Upper lobe of left lung (tissue), 4 donors: Measurements from ENCODE around the gene ERVV-1.

Experiments used
- EP300 ChIP-seq, 4 donors: sonication (generic); formaldehyde crosslinking; IDR thresholded peaks; one replicate each; pipeline ENCODE4 v1.5.1; 2017; ENCODE audit warnings: antibody characterized with exemption in 4 of 4, control low read depth in 2 of 4
- POLR2A ChIP-seq, 4 donors: fragments of 450-650 bp; IDR thresholded peaks; one replicate each; pipeline ENCODE4 v1.5.1; 2016 to 2017; ENCODE audit warnings: antibody characterized with exemption in 4 of 4, mild to moderate bottlenecking in 2 of 4
- POLR2AphosphoS5 ChIP-seq, 2 donors: sonication (generic); formaldehyde crosslinking; IDR thresholded peaks; one replicate each; pipeline ENCODE4 v1.5.1; 2017; ENCODE audit warnings: antibody characterized with exemption in 2 of 2
- TF ChIP-seq, protein P1 (sequence below), 6 experiments: fragments of 450-650 bp in 4 of 6; fragments of 200-600 bp in 2 of 6; sonication (generic) in 2 of 6; IDR thresholded peaks; one replicate each; pipeline ENCODE4 v1.5.1; 2016 to 2019; ENCODE audit warnings: antibody characterized with exemption in 6 of 6

DNA sequence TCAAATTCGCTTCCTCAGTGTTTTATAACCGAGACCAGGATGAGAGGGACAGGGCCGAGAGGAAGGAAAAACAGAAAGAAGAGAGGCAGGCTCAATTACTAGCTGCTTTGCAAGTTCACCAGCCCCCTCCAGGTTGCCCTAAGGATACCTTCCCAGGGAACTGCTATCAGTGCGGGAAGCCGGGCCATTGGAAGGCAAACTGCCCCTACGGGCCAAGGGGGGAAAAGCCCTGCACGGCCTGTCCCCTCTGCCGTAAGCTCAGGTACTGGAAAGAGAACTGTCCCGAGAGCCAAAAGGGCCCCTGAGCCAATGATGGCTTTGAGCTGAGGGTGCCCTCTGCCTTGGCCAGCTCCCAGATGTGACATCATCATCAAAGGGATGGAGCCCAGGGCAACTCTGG, 3.2 kb upstream of the ERVV-1 start:
- TF ChIP-seq, protein P1, sequence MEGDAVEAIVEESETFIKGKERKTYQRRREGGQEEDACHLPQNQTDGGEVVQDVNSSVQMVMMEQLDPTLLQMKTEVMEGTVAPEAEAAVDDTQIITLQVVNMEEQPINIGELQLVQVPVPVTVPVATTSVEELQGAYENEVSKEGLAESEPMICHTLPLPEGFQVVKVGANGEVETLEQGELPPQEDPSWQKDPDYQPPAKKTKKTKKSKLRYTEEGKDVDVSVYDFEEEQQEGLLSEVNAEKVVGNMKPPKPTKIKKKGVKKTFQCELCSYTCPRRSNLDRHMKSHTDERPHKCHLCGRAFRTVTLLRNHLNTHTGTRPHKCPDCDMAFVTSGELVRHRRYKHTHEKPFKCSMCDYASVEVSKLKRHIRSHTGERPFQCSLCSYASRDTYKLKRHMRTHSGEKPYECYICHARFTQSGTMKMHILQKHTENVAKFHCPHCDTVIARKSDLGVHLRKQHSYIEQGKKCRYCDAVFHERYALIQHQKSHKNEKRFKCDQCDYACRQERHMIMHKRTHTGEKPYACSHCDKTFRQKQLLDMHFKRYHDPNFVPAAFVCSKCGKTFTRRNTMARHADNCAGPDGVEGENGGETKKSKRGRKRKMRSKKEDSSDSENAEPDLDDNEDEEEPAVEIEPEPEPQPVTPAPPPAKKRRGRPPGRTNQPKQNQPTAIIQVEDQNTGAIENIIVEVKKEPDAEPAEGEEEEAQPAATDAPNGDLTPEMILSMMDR (IDR thresholded peaks at IDR 0.05) = no peak
- TF ChIP-seq EP300 (IDR thresholded peaks at IDR 0.05) (no peak), POLR2A (IDR thresholded peaks at IDR 0.05) (no peak), POLR2AphosphoS5 (IDR thresholded peaks at IDR 0.05) (no peak)
